Stimulated activated CD8-positive, alpha-beta memory T cell treated with anti-CD3 and anti-CD28 coated beads, Interleukin-7, amount 100 ng/mL, for 1 hour (primary cell): ENCODE data around the gene DCLRE1B.
"Not testable (repeated sequence)": the region's sequence is repeated elsewhere in the genome, so short reads cannot be mapped to it uniquely, and the experiment has no call there.

Experiments used
- DNase-seq, 2 donors: peaks; one replicate each; pipeline ENCODE4 v3.0.0-alpha.2; 2020; ENCODE audit warnings: low read depth in 2 of 2

Gene DCLRE1B

GRCh38 chr1:113948151-113948550 lies 43.0 kb downstream of the DCLRE1B start:
- DNase-seq: not testable (repeated sequence)

- DNase-seq: no peak
Observed at GRCh38 chr1:113949007-113949406, 43.9 kb downstream of the DCLRE1B start.

GRCh38 chr1:113950908-113951307 lies 45.8 kb downstream of the DCLRE1B start:
- DNase-seq: no peak

- DNase-seq: no peak
Observed at GRCh38 chr1:113951719-113952118, 46.6 kb downstream of the DCLRE1B start.

- DNase-seq: no peak
Observed at GRCh38 chr1:113957984-113958383, 52.9 kb downstream of the DCLRE1B start.

GRCh38 chr1:113958691-113959090 lies 53.6 kb downstream of the DCLRE1B start:
- DNase-seq: no peak

GRCh38 chr1:113963281-113963906 lies 58.3 kb downstream of the DCLRE1B start:
- DNase-seq: no peak
